HepG2 (cell line): Measurements from ENCODE around the gene CEBPE. TPM values are rescaled to one million over a fixed set of nuclear protein-coding genes. Genes with fewer than 3 reads are reported as not detected.

Source experiments
- GMEB2 ChIP-seq: IDR thresholded peaks from 2 replicates; pipeline ENCODE4 v1.6.1; 2016; ENCODE audit warnings: missing biosample characterization, missing genetic modification reagents, low read depth
- HDAC1 ChIP-seq: sonication (generic); formaldehyde crosslinking; IDR thresholded peaks from 2 replicates; pipeline ENCODE4 v1.5.1; 2020; ENCODE audit warnings: mild to moderate bottlenecking, missing genetic modification reagents
- LBX2 ChIP-seq: sonication (generic); formaldehyde crosslinking; IDR thresholded peaks from 2 replicates; pipeline ENCODE4 v1.5.0; 2020; ENCODE audit warnings: missing genetic modification reagents, mild to moderate bottlenecking, borderline replicate concordance
- RBM22 ChIP-seq: fragments of 200-400 bp; formaldehyde crosslinking; optimal IDR thresholded peaks from 2 replicates; pipeline ENCODE3; 2017; ENCODE audit warnings: mild to moderate bottlenecking, low read length, moderate library complexity
- ZBTB40 ChIP-seq, 2 experiments: fragments of 450-650 bp in 1 of 2; sonication (generic) in 1 of 2; formaldehyde crosslinking in 1 of 2; IDR thresholded peaks; 2 replicates each; pipeline versions ENCODE4 v1.6.1 to v1.8.0; 2016 to 2022; ENCODE audit warnings: antibody characterized with exemption in 1 of 2, mild to moderate bottlenecking in 1 of 2, missing genetic modification reagents in 1 of 2
- polyA plus RNA-seq, 8 experiments: library from polyadenylated mRNA; depleted of rRNA in 3 of 8; stranded (reverse) in 7 of 8; unstranded in 1 of 8; fragments of >200 nt; fragmentation: Illumina TruSeq in 4 of 8; extraction: Trizol in 4 of 8; gene quantifications; 2 replicates each; pipeline versions ENCODE4 v1.2.1 to v1.2.3, GENCODE V29; 2011 to 2016; ENCODE audit warnings: low read depth in 4 of 8, missing spikeins in 1 of 8, mixed read lengths in 1 of 8; ENCODE audit not compliant: insufficient read depth in 1 of 8
- total RNA-seq, 5 experiments: library from RNA; depleted of rRNA; stranded (reverse); fragments of >200 nt; fragmentation: Illumina TruSeq; extraction: Trizol; gene quantifications; 2 replicates each; pipeline ENCODE4 v1.2.3, GENCODE V29; 2016; ENCODE audit warnings: low read depth in 1 of 5

Gene CEBPE
- total and polyA plus RNA-seq, 2 of the 13 experiments (the other 11 are each of a cell fraction or from before 2014, with no cell fraction given): 0.09 to 0.11 TPM

GRCh38 chr14:23099212-23099861 lies 19.7 kb downstream of the CEBPE start (continued):
- TF ChIP-seq ZBTB40 (IDR thresholded peaks at IDR 0.05) (no peak), ZBTB40 (CRISPR knock-in tag; IDR thresholded peaks at IDR 0.05) (no peak), RBM22 (peak; percentile 84), GMEB2 (no peak), HDAC1 (CRISPR knock-in tag) (no peak), LBX2 (CRISPR knock-in tag) (0 out of 2 replicates have a peak, but pooled peaks have one; percentile 48)
